ENCODE results near the gene MEGF11. TPM values are rescaled to one million over a fixed set of nuclear protein-coding genes. Genes with fewer than 3 reads are reported as not detected.

The MEGF11 gene
- total RNA-seq, 4 donors from 2014 or later, result 2.4 to 8.5 (median 4.3) TPM

DNA sequence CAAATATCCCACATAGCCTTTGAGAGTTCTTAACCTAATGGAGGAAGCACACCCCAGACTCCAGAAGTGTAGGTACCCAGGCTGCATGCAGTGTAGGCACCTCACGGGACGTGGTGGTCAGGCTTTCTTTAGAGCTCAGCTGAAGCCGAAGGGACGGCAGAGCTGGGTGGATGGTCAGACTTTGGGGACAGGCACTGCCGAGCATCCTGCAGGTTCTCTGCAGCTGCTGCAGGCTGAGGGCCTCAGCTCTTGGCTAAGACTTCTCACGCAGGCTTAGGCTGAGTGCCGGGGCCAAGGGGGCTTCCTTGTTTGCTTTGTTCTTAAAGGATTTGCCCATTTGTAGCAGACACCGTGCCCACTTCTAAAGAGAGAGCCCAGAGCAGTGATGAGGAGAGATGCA is 207.2 kb downstream of the MEGF11 start:
- DNase-seq (ENCODE audit: low spot score in 2 of 2), result no peak
- H3K27me3 ChIP-seq, result peaks cover 2% of the 10 kb centered on the region
- no peaks in the 10 kb centered on the region for H3K4me1 ChIP-seq
- WGBS, result 77% methylated on average over 3 of the region's 8 CpGs
- H3K9me3 ChIP-seq, result no peaks in the 10 kb centered on the region
- H3K27ac ChIP-seq, result no peak overlapping the region
- TF ChIP-seq POLR2A (IDR thresholded peaks at IDR 0.05), result no peak
- TF ChIP-seq, protein P1, sequence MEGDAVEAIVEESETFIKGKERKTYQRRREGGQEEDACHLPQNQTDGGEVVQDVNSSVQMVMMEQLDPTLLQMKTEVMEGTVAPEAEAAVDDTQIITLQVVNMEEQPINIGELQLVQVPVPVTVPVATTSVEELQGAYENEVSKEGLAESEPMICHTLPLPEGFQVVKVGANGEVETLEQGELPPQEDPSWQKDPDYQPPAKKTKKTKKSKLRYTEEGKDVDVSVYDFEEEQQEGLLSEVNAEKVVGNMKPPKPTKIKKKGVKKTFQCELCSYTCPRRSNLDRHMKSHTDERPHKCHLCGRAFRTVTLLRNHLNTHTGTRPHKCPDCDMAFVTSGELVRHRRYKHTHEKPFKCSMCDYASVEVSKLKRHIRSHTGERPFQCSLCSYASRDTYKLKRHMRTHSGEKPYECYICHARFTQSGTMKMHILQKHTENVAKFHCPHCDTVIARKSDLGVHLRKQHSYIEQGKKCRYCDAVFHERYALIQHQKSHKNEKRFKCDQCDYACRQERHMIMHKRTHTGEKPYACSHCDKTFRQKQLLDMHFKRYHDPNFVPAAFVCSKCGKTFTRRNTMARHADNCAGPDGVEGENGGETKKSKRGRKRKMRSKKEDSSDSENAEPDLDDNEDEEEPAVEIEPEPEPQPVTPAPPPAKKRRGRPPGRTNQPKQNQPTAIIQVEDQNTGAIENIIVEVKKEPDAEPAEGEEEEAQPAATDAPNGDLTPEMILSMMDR (IDR thresholded peaks at IDR 0.05), result no peak
- TF ChIP-seq EP300 (IDR thresholded peaks at IDR 0.05), result no peak
- TF ChIP-seq POLR2AphosphoS5 (IDR thresholded peaks at IDR 0.05), result no peak
- no peak overlapping the region for H3K4me3 ChIP-seq
- H3K36me3 ChIP-seq, result no peaks in the 10 kb centered on the region

GRCh38 chr15:66045542-66045941 is 208.0 kb downstream of the MEGF11 start:
- no peak overlapping the region for H3K27ac ChIP-seq

DNA sequence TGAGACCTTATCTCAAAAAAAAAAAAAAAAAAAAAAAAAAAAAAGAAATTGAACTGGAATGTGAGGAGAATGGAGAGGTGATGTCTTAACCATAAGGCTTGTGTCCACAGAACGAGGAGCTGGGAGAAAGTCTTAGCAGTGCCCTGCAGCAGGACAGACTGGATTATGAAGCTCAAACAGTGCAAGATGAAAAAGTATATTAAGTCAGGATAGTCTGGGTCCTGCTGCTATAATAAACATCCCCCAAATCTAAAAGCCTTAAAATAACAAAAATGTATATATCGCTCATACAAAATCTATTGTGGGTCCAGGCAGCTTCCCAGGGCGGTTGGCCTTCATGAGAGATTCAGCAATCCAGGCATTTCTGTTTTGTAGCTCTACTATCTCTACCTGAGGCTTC is 208.7 kb downstream of the MEGF11 start:
- Histone ChIP-seq H3K4me1 (peaks cover 4% of the 10 kb centered on the region), H3K27ac (no peak overlapping the region), H3K4me3 (no peak overlapping the region), H3K9me3 (no peaks in the 10 kb centered on the region), H3K36me3 (no peaks in the 10 kb centered on the region), H3K27me3 (peaks cover 14% of the 10 kb centered on the region)
- WGBS, result 94% methylated on average over 3 of the region's 3 CpGs
- no peak for DNase-seq (ENCODE audit: low spot score in 2 of 2)
- TF ChIP-seq POLR2AphosphoS5 (IDR thresholded peaks at IDR 0.05) (no peak), POLR2A (IDR thresholded peaks at IDR 0.05) (no peak), EP300 (IDR thresholded peaks at IDR 0.05) (no peak)
- TF ChIP-seq, protein P1 (IDR thresholded peaks at IDR 0.05), result no peak

More at GRCh38 chr15:66045542-66045941, 208.0 kb downstream of the MEGF11 start:
- no peaks in the 10 kb centered on the region for H3K9me3 ChIP-seq
- H3K36me3 ChIP-seq, result no peaks in the 10 kb centered on the region
- DNase-seq (ENCODE audit: low spot score in 2 of 2), result no peak
- H3K4me3 ChIP-seq, result no peak overlapping the region
- no peaks in the 10 kb centered on the region for H3K4me1 ChIP-seq
- TF ChIP-seq, protein P1 (IDR thresholded peaks at IDR 0.05), result no peak
- TF ChIP-seq EP300 (IDR thresholded peaks at IDR 0.05), result no peak
- no peak for TF ChIP-seq POLR2AphosphoS5 (IDR thresholded peaks at IDR 0.05)
- no peak for TF ChIP-seq POLR2A (IDR thresholded peaks at IDR 0.05)
- 83% methylated on average over 5 of the region's 5 CpGs for WGBS
- peaks cover 7% of the 10 kb centered on the region for H3K27me3 ChIP-seq

DNA sequence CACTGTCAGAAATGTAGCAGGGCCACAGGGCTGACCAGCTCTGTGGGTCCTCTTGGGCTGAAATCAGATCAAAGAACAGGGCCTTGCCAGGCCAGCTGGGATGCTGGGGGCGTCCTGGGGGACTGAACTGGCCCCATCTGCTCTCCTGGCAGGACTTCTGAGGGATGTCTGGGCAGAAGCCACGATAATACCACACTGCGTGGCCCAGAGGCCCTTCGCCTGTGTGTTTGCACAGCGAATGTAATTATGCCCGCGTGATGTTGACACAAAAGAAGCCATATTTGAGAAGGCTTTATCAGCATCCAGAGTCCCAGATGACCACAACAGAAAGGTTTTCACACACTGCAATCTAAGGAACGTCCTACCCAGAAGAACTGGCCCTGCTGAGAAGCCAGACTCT is 210.3 kb downstream of the MEGF11 start:
- no peak for DNase-seq (ENCODE audit: low spot score in 2 of 2)

GRCh38 chr15:66042624-66043023 is 210.9 kb downstream of the MEGF11 start:
- no peak for DNase-seq (ENCODE audit: low spot score in 2 of 2)
- TF ChIP-seq EP300 (IDR thresholded peaks at IDR 0.05) (no peak), POLR2AphosphoS5 (IDR thresholded peaks at IDR 0.05) (no peak), POLR2A (IDR thresholded peaks at IDR 0.05) (no peak)
- TF ChIP-seq, protein P1 (IDR thresholded peaks at IDR 0.05), result no peak
- no peaks in the 10 kb centered on the region for H3K36me3 ChIP-seq
- peaks cover 10% of the 10 kb centered on the region for H3K4me1 ChIP-seq
- H3K27me3 ChIP-seq, result peaks cover 33% of the 10 kb centered on the region
- H3K27ac ChIP-seq, result no peak overlapping the region
- WGBS, result 43% methylated on average over 5 of the region's 5 CpGs
- H3K9me3 ChIP-seq, result no peaks in the 10 kb centered on the region
- no peak overlapping the region for H3K4me3 ChIP-seq

More for the DNA sequence above, 210.3 kb downstream of the MEGF11 start:
- Histone ChIP-seq H3K9me3 (no peaks in the 10 kb centered on the region), H3K4me3 (no peak overlapping the region), H3K4me1 (peaks cover 10% of the 10 kb centered on the region), H3K36me3 (no peaks in the 10 kb centered on the region), H3K27me3 (peaks cover 27% of the 10 kb centered on the region), H3K27ac (no peak overlapping the region)
- 57% methylated on average over 6 of the region's 8 CpGs for WGBS
- TF ChIP-seq EP300 (IDR thresholded peaks at IDR 0.05) (no peak), POLR2A (IDR thresholded peaks at IDR 0.05) (no peak), POLR2AphosphoS5 (IDR thresholded peaks at IDR 0.05) (no peak)
- TF ChIP-seq, protein P1 (IDR thresholded peaks at IDR 0.05), result no peak
